Caco-2 (cell line): Measurements from ENCODE around the gene OR5K4. TPM values are rescaled to one million over a fixed set of nuclear protein-coding genes. Genes with fewer than 3 reads are reported as not detected.

ENCODE experiments used
- BruUV-seq: library from RNA; stranded (reverse); fragments of 400-500 nt; replicated peaks from 2 replicates; lab custom pipeline; 2021; lab: Mats Ljungman, UMichigan
- CTCF ChIA-PET: fragments of 300-600 bp; sonication (Branson Sonifier 250); formaldehyde crosslinking; loops from one replicate; lab custom pipeline; 2022; ENCODE audit warnings: antibody characterized with exemption; lab: Charles Lee
- POLR2A ChIA-PET: fragments of 300-600 bp; sonication (Branson Sonifier 250); formaldehyde crosslinking; loops from one replicate; lab custom pipeline; 2022; ENCODE audit warnings: antibody characterized with exemption; lab: Charles Lee
- DNase-seq, 2 experiments: peaks; one replicate each; pipeline versions ENCODE4 v3.0.0 to v3.0.0-alpha.2; 2020 to 2022
- H3K27me3 ChIP-seq: replicated peaks from 2 replicates; pipeline ENCODE4 v1.6.0; 2011; ENCODE audit warnings: low read length; ENCODE audit not compliant: control insufficient read depth, insufficient read depth
- H3K36me3 ChIP-seq: 2 replicates; pipeline ENCODE4 v1.5.1; 2011; ENCODE audit warnings: low read length; ENCODE audit not compliant: control insufficient read depth, insufficient read depth
- H3K4me1 ChIP-seq: fragments of 250-450 bp; sonication (Bioruptor Pico); 2 replicates; pipeline ENCODE4 v1.5.1; 2020; ENCODE audit warnings: mild to moderate bottlenecking
- H3K4me3 ChIP-seq: 2 replicates; pipeline ENCODE4 v1.5.1; 2011; ENCODE audit warnings: low read depth, mild to moderate bottlenecking, control low read depth, low read length
- H3K9me3 ChIP-seq: fragments of 250-450 bp; sonication (Bioruptor Pico); 2 replicates; pipeline ENCODE4 v1.5.1; 2020; ENCODE audit warnings: mild to moderate bottlenecking, moderate library complexity
- H3K27ac Mint-ChIP-seq: one replicate; pipeline ENCODE4 v1.8.0; 2022; ENCODE audit warnings: mixed read lengths; ENCODE audit not compliant: unreplicated experiment
- H3K27me3 Mint-ChIP-seq: one replicate; pipeline ENCODE4 v1.8.0; 2022; ENCODE audit warnings: mixed read lengths; ENCODE audit not compliant: insufficient read depth, unreplicated experiment
- H3K36me3 Mint-ChIP-seq: one replicate; pipeline ENCODE4 v1.8.0; 2022; ENCODE audit warnings: mild to moderate bottlenecking, mixed read lengths; ENCODE audit not compliant: insufficient read depth, unreplicated experiment
- H3K4me1 Mint-ChIP-seq: one replicate; pipeline ENCODE4 v1.8.0; 2022; ENCODE audit warnings: low read depth, mixed read lengths; ENCODE audit not compliant: unreplicated experiment
- H3K4me3 Mint-ChIP-seq: one replicate; pipeline ENCODE4 v1.8.0; 2022; ENCODE audit warnings: mild to moderate bottlenecking, moderate library complexity, mixed read lengths; ENCODE audit not compliant: unreplicated experiment
- H3K9me3 Mint-ChIP-seq: one replicate; pipeline ENCODE4 v1.8.0; 2022; ENCODE audit warnings: mixed read lengths; ENCODE audit not compliant: unreplicated experiment
- CTCF ChIP-seq, 2 experiments: fragments of 200-600 bp in 1 of 2; IDR thresholded peaks; 1 replicate in 1 of 2; 2 replicates in 1 of 2; pipeline versions ENCODE4 v1.5.1 to v1.8.0; 2011 to 2022; ENCODE audit warnings: antibody characterized with exemption in 1 of 2, control low read depth in 1 of 2, inconsistent platforms in 1 of 2, low read depth in 1 of 2, low read length in 1 of 2, mild to moderate bottlenecking in 1 of 2, moderate library complexity in 1 of 2; ENCODE audit not compliant: insufficient read depth in 1 of 2, severe bottlenecking in 1 of 2, unreplicated experiment in 1 of 2
- intact Hi-C: fragments of 100-400 bp; cut with micrococcal nuclease; formaldehyde crosslinking; loops from one replicate; pipeline ENCODE4 v1.10.0; 2022; ENCODE audit not compliant: unreplicated experiment
- total RNA-seq: library from RNA; stranded (reverse); gene quantifications from 2 replicates; pipeline ENCODE4 v1.2.3, GENCODE V29; 2022

The OR5K4 gene
- total RNA-seq, 1 experiment from 2014 or later, result not detected

DNA sequence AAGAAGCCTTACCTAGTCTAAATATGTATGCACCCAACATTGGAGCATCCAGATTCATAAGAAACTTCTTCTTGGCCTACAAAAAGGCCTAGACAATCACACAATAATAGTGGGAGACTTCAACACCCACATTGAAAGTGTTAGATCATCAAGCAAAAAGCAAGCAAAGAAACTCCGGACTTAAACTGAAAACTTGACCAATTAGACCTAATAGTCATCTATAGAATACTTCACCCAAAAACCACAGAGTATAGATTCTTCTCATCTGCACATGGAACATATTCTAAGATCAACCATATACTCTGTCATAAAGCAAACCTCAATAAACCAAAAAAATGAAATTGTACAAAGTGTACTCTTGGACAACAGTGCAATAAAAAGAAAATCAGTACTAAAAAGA is 22.3 kb upstream of the OR5K4 start:
- intact Hi-C loops, result no loop called here
- Mint-ChIP-seq H3K4me3 (no peak overlapping the region), H3K36me3 (no peaks in the 10 kb centered on the region), H3K9me3 (no peaks in the 10 kb centered on the region), H3K4me1 (no peaks in the 10 kb centered on the region), H3K27me3 (peaks cover 3% of the 10 kb centered on the region), H3K27ac (no peak overlapping the region)
- ChIA-PET CTCF (no interaction called here), POLR2A (no interaction called here)
- H3K4me3 ChIP-seq, result no peak overlapping the region
- H3K4me1 ChIP-seq, result no peaks in the 10 kb centered on the region
- no peaks in the 10 kb centered on the region for H3K27me3 ChIP-seq
- no peaks in the 10 kb centered on the region for H3K36me3 ChIP-seq
- BruUV-seq, result no TSS peak
- no peaks in the 10 kb centered on the region for H3K9me3 ChIP-seq
- DNase-seq, result no peak
- no peak for TF ChIP-seq CTCF (IDR thresholded peaks at IDR 0.05; ENCODE audit: insufficient read depth in 1 of 2, low read depth in 1 of 2, low read length in 1 of 2, severe bottlenecking in 1 of 2, unreplicated experiment in 1 of 2)

GRCh38 chr3:98333989-98334606 is 19.6 kb upstream of the OR5K4 start:
- no peaks in the 10 kb centered on the region for H3K36me3 Mint-ChIP-seq
- no peaks in the 10 kb centered on the region for H3K4me1 ChIP-seq
- H3K9me3 Mint-ChIP-seq, result no peaks in the 10 kb centered on the region
- H3K4me1 Mint-ChIP-seq, result no peaks in the 10 kb centered on the region
- TF ChIP-seq CTCF (IDR thresholded peaks at IDR 0.05; ENCODE audit: insufficient read depth in 1 of 2, low read depth in 1 of 2, low read length in 1 of 2, severe bottlenecking in 1 of 2, unreplicated experiment in 1 of 2), result no peak
- H3K9me3 ChIP-seq, result no peaks in the 10 kb centered on the region
- no peak overlapping the region for H3K4me3 ChIP-seq
- H3K36me3 ChIP-seq, result no peaks in the 10 kb centered on the region
- no peak for DNase-seq
- CTCF ChIA-PET, result no interaction called here
- H3K27me3 Mint-ChIP-seq, result peaks cover 3% of the 10 kb centered on the region
- H3K27me3 ChIP-seq, result no peaks in the 10 kb centered on the region
- no peak overlapping the region for H3K27ac Mint-ChIP-seq
- no peak overlapping the region for H3K4me3 Mint-ChIP-seq
- BruUV-seq, result no TSS peak
- POLR2A ChIA-PET, result no interaction called here
- intact Hi-C loops, result no loop called here

DNA sequence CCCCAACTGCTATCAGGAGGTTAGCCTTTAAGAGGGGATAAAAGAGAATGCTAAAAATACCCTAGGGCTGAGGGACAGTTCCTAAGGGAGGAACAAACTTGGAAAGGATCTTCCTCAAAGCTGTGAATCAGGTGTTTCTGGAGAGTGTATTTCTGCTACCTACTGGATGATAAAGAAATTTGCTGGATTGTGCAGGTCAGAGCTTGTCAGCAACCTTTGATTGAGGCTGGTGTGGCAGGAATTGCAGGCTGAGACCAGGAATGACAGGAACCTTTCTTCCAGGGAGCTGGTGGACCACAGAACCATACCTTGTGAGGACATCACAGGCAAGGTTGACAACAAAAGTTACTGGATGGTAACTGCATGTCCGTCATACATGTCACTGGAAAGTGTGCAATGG is 14.6 kb upstream of the OR5K4 start:
- intact Hi-C loops, result no loop called here
- Histone ChIP-seq H3K9me3 (no peaks in the 10 kb centered on the region), H3K4me1 (no peaks in the 10 kb centered on the region), H3K36me3 (no peaks in the 10 kb centered on the region), H3K4me3 (no peak overlapping the region), H3K27me3 (no peaks in the 10 kb centered on the region)
- no peaks in the 10 kb centered on the region for H3K4me1 Mint-ChIP-seq
- no peaks in the 10 kb centered on the region for H3K9me3 Mint-ChIP-seq
- no peak for DNase-seq
- no peak overlapping the region for H3K27ac Mint-ChIP-seq
- TF ChIP-seq CTCF (IDR thresholded peaks at IDR 0.05; ENCODE audit: insufficient read depth in 1 of 2, low read depth in 1 of 2, low read length in 1 of 2, severe bottlenecking in 1 of 2, unreplicated experiment in 1 of 2), result no peak
- H3K36me3 Mint-ChIP-seq, result no peaks in the 10 kb centered on the region
- no TSS peak for BruUV-seq
- POLR2A ChIA-PET, result no interaction called here
- H3K27me3 Mint-ChIP-seq, result peaks cover 2% of the 10 kb centered on the region
- CTCF ChIA-PET, result no interaction called here
- no peak overlapping the region for H3K4me3 Mint-ChIP-seq
